NT2/D1 (cell line): ENCODE data around the gene OTUD3.

Source experiments
- DNase-seq: peaks from one replicate; pipeline ENCODE4 v3.0.0-alpha.2; 2011; ENCODE audit warnings: low read depth, low spot score
- H3K27me3 ChIP-seq: 2 replicates; pipeline ENCODE4 v1.6.0; 2011; ENCODE audit warnings: mild to moderate bottlenecking; ENCODE audit not compliant: insufficient read length, insufficient read depth
- H3K36me3 ChIP-seq: 2 replicates; pipeline ENCODE4 v1.6.1; 2011; ENCODE audit warnings: mild to moderate bottlenecking, low read length, mixed read lengths; ENCODE audit not compliant: insufficient read depth, insufficient read length
- H3K4me1 ChIP-seq: 2 replicates; pipeline ENCODE4 v1.5.1; 2011; ENCODE audit not compliant: insufficient read depth, insufficient read length
- H3K4me3 ChIP-seq: 2 replicates; pipeline ENCODE4 v1.5.1; 2011; ENCODE audit warnings: low read depth; ENCODE audit not compliant: insufficient read length
- H3K9ac ChIP-seq: 2 replicates; pipeline ENCODE4 v1.6.0; 2011; ENCODE audit warnings: low read depth; ENCODE audit not compliant: insufficient read length
- H3K9me3 ChIP-seq: 2 replicates; pipeline ENCODE4 v1.5.1; 2011; ENCODE audit warnings: mild to moderate bottlenecking, low read length; ENCODE audit not compliant: insufficient read depth
- SUZ12 ChIP-seq: IDR thresholded peaks from 2 replicates; pipeline ENCODE4 v1.6.1; 2011; ENCODE audit not compliant: insufficient read length, insufficient read depth; ENCODE audit errors: extremely low read depth
- YY1 ChIP-seq: IDR thresholded peaks from 2 replicates; pipeline ENCODE4 v1.6.1; 2011; ENCODE audit not compliant: insufficient read length, insufficient read depth
- ZNF274 ChIP-seq: IDR thresholded peaks from 2 replicates; pipeline ENCODE4 v1.6.1; 2011; ENCODE audit warnings: mild to moderate bottlenecking, low read depth, low read length

OTUD3 gene

GRCh38 chr1:19932866-19933265 is 50.7 kb downstream of the OTUD3 start:
- no peak overlapping the region for H3K4me3 ChIP-seq
- H3K4me1 ChIP-seq, result no peaks in the 10 kb centered on the region
- no peaks in the 10 kb centered on the region for H3K27me3 ChIP-seq
- H3K9ac ChIP-seq, result no peak overlapping the region
- peaks cover 37% of the 10 kb centered on the region for H3K9me3 ChIP-seq
- no peak for DNase-seq
- no peak for TF ChIP-seq ZNF274
- TF ChIP-seq SUZ12, result no peak
- TF ChIP-seq YY1, result no peak
- no peaks in the 10 kb centered on the region for H3K36me3 ChIP-seq

GRCh38 chr1:19934336-19934735 is 52.1 kb downstream of the OTUD3 start:
- H3K9ac ChIP-seq, result no peak overlapping the region
- H3K4me1 ChIP-seq, result no peaks in the 10 kb centered on the region
- H3K4me3 ChIP-seq, result no peak overlapping the region
- peaks cover 37% of the 10 kb centered on the region for H3K9me3 ChIP-seq
- no peak for DNase-seq
- H3K36me3 ChIP-seq, result no peaks in the 10 kb centered on the region
- TF ChIP-seq ZNF274, result no peak
- TF ChIP-seq YY1, result no peak
- TF ChIP-seq SUZ12, result no peak
- H3K27me3 ChIP-seq, result no peaks in the 10 kb centered on the region

- H3K27me3 ChIP-seq, result no peaks in the 10 kb centered on the region
- TF ChIP-seq ZNF274, result no peak
- TF ChIP-seq SUZ12, result no peak
- TF ChIP-seq YY1, result no peak
- H3K4me3 ChIP-seq, result no peak overlapping the region
- H3K36me3 ChIP-seq, result no peaks in the 10 kb centered on the region
- H3K9me3 ChIP-seq, result peaks cover 22% of the 10 kb centered on the region
- peaks cover 3% of the 10 kb centered on the region for H3K4me1 ChIP-seq
- no peak for DNase-seq
- H3K9ac ChIP-seq, result no peak overlapping the region
Measured at GRCh38 chr1:19936061-19936750, 54.0 kb downstream of the OTUD3 start.

- H3K4me1 ChIP-seq, result peaks cover 3% of the 10 kb centered on the region
- H3K9me3 ChIP-seq, result peaks cover 3% of the 10 kb centered on the region; the same call in 1 of the 2 replicates
- H3K9ac ChIP-seq, result no peak overlapping the region
- H3K27me3 ChIP-seq, result no peaks in the 10 kb centered on the region
- TF ChIP-seq ZNF274 (no peak), SUZ12 (no peak), YY1 (no peak)
- no peak for DNase-seq
- no peaks in the 10 kb centered on the region for H3K36me3 ChIP-seq
- no peak overlapping the region for H3K4me3 ChIP-seq
Measured at GRCh38 chr1:19938472-19938871, 56.3 kb downstream of the OTUD3 start.

GRCh38 chr1:19940486-19941205 is 58.5 kb downstream of the OTUD3 start:
- no peak overlapping the region for H3K9ac ChIP-seq
- H3K4me3 ChIP-seq, result no peak overlapping the region
- H3K4me1 ChIP-seq, result peaks cover 3% of the 10 kb centered on the region
- H3K9me3 ChIP-seq, result peaks cover 3% of the 10 kb centered on the region; the same call in 1 of the 2 replicates
- TF ChIP-seq SUZ12, result no peak
- TF ChIP-seq ZNF274, result no peak
- no peak for TF ChIP-seq YY1
- no peak for DNase-seq
- H3K36me3 ChIP-seq, result no peaks in the 10 kb centered on the region
- no peaks in the 10 kb centered on the region for H3K27me3 ChIP-seq

GRCh38 chr1:19941206-19941568 is 59.0 kb downstream of the OTUD3 start:
- DNase-seq, result no peak
- Histone ChIP-seq H3K27me3 (no peaks in the 10 kb centered on the region), H3K36me3 (no peaks in the 10 kb centered on the region), H3K4me1 (peaks cover 3% of the 10 kb centered on the region), H3K4me3 (no peak overlapping the region), H3K9ac (no peak overlapping the region), H3K9me3 (peaks cover 3% of the 10 kb centered on the region; the same call in 1 of the 2 replicates)
- no peak for TF ChIP-seq ZNF274
- TF ChIP-seq YY1, result no peak
- no peak for TF ChIP-seq SUZ12

GRCh38 chr1:19942088-19942487 is 59.9 kb downstream of the OTUD3 start:
- H3K27me3 ChIP-seq, result no peaks in the 10 kb centered on the region
- no peak for TF ChIP-seq YY1
- TF ChIP-seq ZNF274, result no peak
- TF ChIP-seq SUZ12, result no peak
- H3K9ac ChIP-seq, result no peak overlapping the region
- H3K9me3 ChIP-seq, result peaks cover 3% of the 10 kb centered on the region; the same call in 1 of the 2 replicates
- DNase-seq, result no peak
- no peak overlapping the region for H3K4me3 ChIP-seq
- H3K4me1 ChIP-seq, result peaks cover 3% of the 10 kb centered on the region
- H3K36me3 ChIP-seq, result no peaks in the 10 kb centered on the region
